Measurements from ENCODE around the gene NSDHL.

Gene NSDHL

DNA sequence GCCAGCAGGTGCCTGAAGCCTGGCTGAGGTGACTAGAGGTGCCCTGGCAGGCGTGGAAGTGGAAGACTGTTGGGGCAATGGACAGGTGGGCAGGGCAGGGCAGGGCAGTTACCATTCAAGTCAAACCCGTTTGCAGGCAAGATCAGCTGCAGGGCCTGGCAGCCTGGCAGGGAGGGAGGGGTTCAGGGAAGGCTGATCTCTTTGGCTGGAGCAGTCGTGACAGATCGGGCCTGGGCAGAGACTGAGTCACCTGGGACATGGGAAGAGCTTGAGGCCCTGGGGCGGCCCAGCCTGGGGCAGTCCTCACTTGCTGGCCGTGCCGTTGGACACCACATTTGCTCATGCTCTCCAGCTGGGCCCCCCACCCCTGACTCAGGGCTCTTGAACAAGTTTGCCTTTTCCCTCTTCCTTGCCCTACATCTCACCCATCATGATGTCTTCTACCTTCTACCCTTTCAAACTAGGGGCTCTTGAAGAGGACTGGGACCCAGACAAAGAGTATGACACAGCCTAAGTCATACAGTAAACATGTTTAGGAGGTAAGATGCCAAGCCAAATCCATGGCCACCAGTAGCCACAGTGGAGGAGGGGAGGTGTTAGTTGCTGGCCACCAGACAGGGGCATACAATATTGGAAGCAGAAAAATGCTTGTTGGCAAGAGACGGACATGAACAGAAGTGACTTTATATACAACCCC is 65.0 kb downstream of the NSDHL start:
- Histone ChIP-seq H2BK15ac (ENCODE audit: low read length) (no peak overlapping the region), H3K23ac (ENCODE audit: low read depth, low read length, poor library complexity) (no peak overlapping the region), H3K36me3 (replicated peaks in 1 of 2; ENCODE audit: control insufficient read depth in 2 of 2, insufficient read depth in 2 of 2, low read length in 2 of 2) (no peaks in the 10 kb centered on the region), H3K4ac (ENCODE audit: low read length) (no peak overlapping the region), H2BK12ac (ENCODE audit: low read length) (no peak overlapping the region), H3K4me2 (ENCODE audit: insufficient read depth, low read length, poor library complexity, severe bottlenecking) (no peak overlapping the region), H4K8ac (ENCODE audit: low read depth, low read length) (no peak overlapping the region), H2BK120ac (ENCODE audit: low read depth, low read length) (no peak overlapping the region), H3K4me3 (ENCODE audit: low read length in 2 of 2) (no peak overlapping the region), H3K9ac (ENCODE audit: low read depth, low read length, poor library complexity) (no peak overlapping the region), H3K4me1 (ENCODE audit: control insufficient read depth in 2 of 2, insufficient read depth in 1 of 2, low read depth in 1 of 2, low read length in 2 of 2) (peaks cover 0 to 20% of the 10 kb centered on the region in 2 donors), H3K18ac (ENCODE audit: low read length) (no peak overlapping the region), H3K9me3 (replicated peaks in 1 of 2; ENCODE audit: control insufficient read depth in 2 of 2, insufficient read depth in 1 of 2, low read depth in 1 of 2, low read length in 2 of 2) (no peaks in the 10 kb centered on the region), H2BK5ac (ENCODE audit: low read length) (no peak overlapping the region), H2AK5ac (ENCODE audit: low read depth, low read length) (no peak overlapping the region), H3K27ac (replicated peaks; ENCODE audit: low read length) (no peak overlapping the region), H3K27me3 (ENCODE audit: control insufficient read depth in 3 of 3, insufficient read depth in 3 of 3, low read depth in 1 of 3, low read length in 3 of 3) (peaks cover 0 to 63% (median 0%) of the 10 kb centered on the region in 3 experiments), H3K79me1 (ENCODE audit: low read depth, low read length) (no peaks in the 10 kb centered on the region), H3K14ac (ENCODE audit: low read length) (no peak overlapping the region), H2AFZ (ENCODE audit: low read length) (no peak overlapping the region), H4K91ac (ENCODE audit: low read depth, low read length, poor library complexity) (no peak overlapping the region)
- no peak for DNase-seq (ENCODE audit: low spot score)
- WGBS, 2 donors (ENCODE audit: extremely low coverage in 2 of 2, insufficient read length in 2 of 2, insufficient replicate concordance in 1 of 2): no CpG with 5 or more reads among the region's 8 CpGs

DNA sequence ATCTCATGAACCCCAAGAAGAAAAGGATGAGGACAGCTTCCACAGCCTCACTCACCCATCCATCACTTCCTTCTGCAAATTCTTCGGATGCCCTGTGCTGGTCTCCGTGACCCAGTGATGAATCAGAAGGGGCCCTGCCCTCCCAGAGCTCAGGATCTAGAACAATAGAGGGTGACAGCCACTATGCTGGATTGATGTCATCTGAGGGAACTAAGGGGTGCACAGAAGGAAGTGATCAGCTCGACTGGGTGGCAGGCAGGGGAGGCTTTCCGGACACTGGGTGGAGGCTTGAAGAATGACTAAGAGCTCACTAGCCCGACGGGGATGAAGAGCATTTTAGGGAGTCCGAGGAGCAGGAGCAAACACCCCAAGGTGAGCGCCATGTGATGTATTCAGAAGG is 65.6 kb downstream of the NSDHL start:
- H2BK15ac ChIP-seq (ENCODE audit: low read length): no peak overlapping the region
- H3K4me2 ChIP-seq (ENCODE audit: insufficient read depth, low read length, poor library complexity, severe bottlenecking): no peak overlapping the region
- no peak overlapping the region for H2BK120ac ChIP-seq (ENCODE audit: low read depth, low read length)
- no peak overlapping the region for H2AK5ac ChIP-seq (ENCODE audit: low read depth, low read length)
- H3K18ac ChIP-seq (ENCODE audit: low read length): no peak overlapping the region
- WGBS, 2 donors (ENCODE audit: extremely low coverage in 2 of 2, insufficient read length in 2 of 2, insufficient replicate concordance in 1 of 2): no CpG with 5 or more reads among the region's 8 CpGs
- H3K9me3 ChIP-seq (replicated peaks in 1 of 2; ENCODE audit: control insufficient read depth in 2 of 2, insufficient read depth in 1 of 2, low read depth in 1 of 2, low read length in 2 of 2): no peaks in the 10 kb centered on the region
- H3K36me3 ChIP-seq (replicated peaks in 1 of 2; ENCODE audit: control insufficient read depth in 2 of 2, insufficient read depth in 2 of 2, low read length in 2 of 2): no peaks in the 10 kb centered on the region
- H3K27ac ChIP-seq (replicated peaks; ENCODE audit: low read length): no peak overlapping the region
- H3K4me1 ChIP-seq (ENCODE audit: control insufficient read depth in 2 of 2, insufficient read depth in 1 of 2, low read depth in 1 of 2, low read length in 2 of 2): peaks cover 0 to 20% of the 10 kb centered on the region in 2 donors
- H3K27me3 ChIP-seq (ENCODE audit: control insufficient read depth in 3 of 3, insufficient read depth in 3 of 3, low read depth in 1 of 3, low read length in 3 of 3): peaks cover 0 to 65% (median 0%) of the 10 kb centered on the region in 3 experiments
- H3K4ac ChIP-seq (ENCODE audit: low read length): no peak overlapping the region
- H3K23ac ChIP-seq (ENCODE audit: low read depth, low read length, poor library complexity): no peak overlapping the region
- H3K14ac ChIP-seq (ENCODE audit: low read length): no peak overlapping the region
- no peak overlapping the region for H2AFZ ChIP-seq (ENCODE audit: low read length)
- H4K8ac ChIP-seq (ENCODE audit: low read depth, low read length): no peak overlapping the region
- no peak overlapping the region for H3K9ac ChIP-seq (ENCODE audit: low read depth, low read length, poor library complexity)
- no peaks in the 10 kb centered on the region for H3K79me1 ChIP-seq (ENCODE audit: low read depth, low read length)
- H3K4me3 ChIP-seq (ENCODE audit: low read length in 2 of 2): no peak overlapping the region
- no peak for DNase-seq (ENCODE audit: low spot score)
- no peak overlapping the region for H4K91ac ChIP-seq (ENCODE audit: low read depth, low read length, poor library complexity)
- peak overlapping the region; percentile 66 for H2BK12ac ChIP-seq (ENCODE audit: low read length)
- H2BK5ac ChIP-seq (ENCODE audit: low read length): no peak overlapping the region

DNA sequence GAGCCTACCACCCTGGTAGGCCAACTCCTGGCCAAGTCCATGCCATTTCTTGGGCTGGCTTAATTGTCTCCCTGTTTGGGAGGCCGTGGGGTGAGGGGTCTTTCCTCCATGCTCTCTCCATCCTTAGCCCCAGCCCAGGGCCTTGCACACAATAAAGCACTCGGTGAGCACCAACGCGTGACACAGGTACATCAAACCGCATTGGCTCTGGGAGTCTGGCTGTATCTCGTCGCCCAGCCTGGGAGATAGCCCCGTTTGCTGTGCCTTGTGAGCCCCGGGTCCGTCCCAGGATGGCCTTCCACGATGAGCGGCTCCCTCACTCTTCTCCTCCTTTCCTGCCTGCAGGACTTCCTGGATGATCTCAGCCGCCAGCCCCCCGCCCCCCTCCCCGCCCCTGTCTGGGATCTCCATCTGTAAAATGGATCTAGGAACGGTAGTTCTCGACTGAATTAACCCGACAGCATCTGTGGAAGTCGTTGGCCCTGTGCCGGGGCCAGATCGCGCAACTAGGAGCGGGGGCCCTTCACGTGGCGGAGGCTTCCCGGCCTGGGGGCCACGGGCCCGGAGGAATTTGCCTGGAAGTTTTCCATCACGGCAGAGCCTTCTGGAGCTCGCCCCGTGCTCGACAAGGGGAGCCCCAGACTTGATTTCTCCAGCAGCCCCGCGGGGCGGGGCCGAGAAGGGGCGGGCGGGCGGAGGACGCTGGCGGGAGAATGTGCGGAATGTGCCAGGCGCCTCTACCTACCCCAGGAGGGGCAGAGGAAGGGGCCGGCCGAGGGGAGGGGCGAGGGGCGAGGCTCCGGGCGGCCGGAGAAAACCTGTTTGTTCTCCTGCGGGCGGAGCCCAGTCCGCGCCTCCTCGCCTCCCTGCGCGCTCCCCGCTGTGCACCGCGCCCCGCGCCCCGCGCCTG is 66.6 kb downstream of the NSDHL start, which contains the start of gene ZNF185:
ZNF185 (plus strand) TSS at position 846 of the 910 bp plus-strand sequence. CDS start 16,423 bp downstream, outside the sequence.
- peaks cover 0 to 65% (median 0%) of the 10 kb centered on the region in 3 experiments for H3K27me3 ChIP-seq (ENCODE audit: control insufficient read depth in 3 of 3, insufficient read depth in 3 of 3, low read depth in 1 of 3, low read length in 3 of 3)
- WGBS, 2 donors (ENCODE audit: extremely low coverage in 2 of 2, insufficient read length in 2 of 2, insufficient replicate concordance in 1 of 2): no CpG with 5 or more reads among the region's 64 CpGs
- H3K36me3 ChIP-seq (replicated peaks in 1 of 2; ENCODE audit: control insufficient read depth in 2 of 2, insufficient read depth in 2 of 2, low read length in 2 of 2): no peaks in the 10 kb centered on the region
- peak within 1 kb of the TSS in 1 of 2 donors; percentile 82 for H3K4me3 ChIP-seq (ENCODE audit: low read length in 2 of 2)
- peak within 1 kb of the TSS; percentile 57 for H3K4me2 ChIP-seq (ENCODE audit: insufficient read depth, low read length, poor library complexity, severe bottlenecking)
- H2BK15ac ChIP-seq (ENCODE audit: low read length): peak within 1 kb of the TSS; percentile 58
- H3K9ac ChIP-seq (ENCODE audit: low read depth, low read length, poor library complexity): peak within 1 kb of the TSS; percentile 44
- H3K14ac ChIP-seq (ENCODE audit: low read length): no peak within 1 kb of the TSS
- H2BK12ac ChIP-seq (ENCODE audit: low read length): peak within 1 kb of the TSS; percentile 84
- H2AK5ac ChIP-seq (ENCODE audit: low read depth, low read length): peak within 1 kb of the TSS; percentile 83
- DNase-seq (ENCODE audit: low spot score): peak; percentile 42
- H3K27ac ChIP-seq (replicated peaks; ENCODE audit: low read length): no peak within 1 kb of the TSS
- no peak within 1 kb of the TSS for H2BK120ac ChIP-seq (ENCODE audit: low read depth, low read length)
- H3K23ac ChIP-seq (ENCODE audit: low read depth, low read length, poor library complexity): no peak within 1 kb of the TSS
- no peaks in the 10 kb centered on the region for H3K9me3 ChIP-seq (replicated peaks in 1 of 2; ENCODE audit: control insufficient read depth in 2 of 2, insufficient read depth in 1 of 2, low read depth in 1 of 2, low read length in 2 of 2)
- H4K91ac ChIP-seq (ENCODE audit: low read depth, low read length, poor library complexity): no peak within 1 kb of the TSS
- peak within 1 kb of the TSS; percentile 76 for H3K4ac ChIP-seq (ENCODE audit: low read length)
- H2BK5ac ChIP-seq (ENCODE audit: low read length): no peak within 1 kb of the TSS
- H3K4me1 ChIP-seq (ENCODE audit: control insufficient read depth in 2 of 2, insufficient read depth in 1 of 2, low read depth in 1 of 2, low read length in 2 of 2): peaks cover 0 to 20% of the 10 kb centered on the region in 2 donors
- H2AFZ ChIP-seq (ENCODE audit: low read length): no peak within 1 kb of the TSS
- peak within 1 kb of the TSS; percentile 89 for H3K18ac ChIP-seq (ENCODE audit: low read length)
- H4K8ac ChIP-seq (ENCODE audit: low read depth, low read length): peak within 1 kb of the TSS; percentile 82
- H3K79me1 ChIP-seq (ENCODE audit: low read depth, low read length): no peaks in the 10 kb centered on the region

DNA sequence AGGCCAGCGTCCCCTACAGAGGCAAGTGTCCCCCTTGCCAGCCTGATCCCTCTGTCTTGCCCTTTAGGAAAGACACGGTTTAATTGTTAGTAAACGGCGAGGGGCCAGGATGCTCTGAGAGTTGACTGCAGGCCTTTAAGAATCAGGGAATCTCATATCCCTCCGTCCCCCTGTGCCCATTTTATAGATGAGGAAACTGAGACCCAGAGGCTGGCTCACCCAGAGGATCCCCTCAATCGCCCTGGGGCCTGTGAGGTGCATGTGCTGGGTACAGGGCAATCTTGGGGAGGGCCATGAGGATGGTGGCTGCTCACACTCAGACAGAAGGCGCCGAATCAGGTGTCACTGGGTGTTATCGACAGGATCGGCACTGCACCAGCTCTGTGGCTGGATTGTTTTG is 67.6 kb downstream of the NSDHL start:
- Histone ChIP-seq H3K9me3 (replicated peaks in 1 of 2; ENCODE audit: control insufficient read depth in 2 of 2, insufficient read depth in 1 of 2, low read depth in 1 of 2, low read length in 2 of 2) (no peaks in the 10 kb centered on the region), H2AFZ (ENCODE audit: low read length) (no peak overlapping the region), H3K4me1 (ENCODE audit: control insufficient read depth in 2 of 2, insufficient read depth in 1 of 2, low read depth in 1 of 2, low read length in 2 of 2) (peaks cover 0 to 20% of the 10 kb centered on the region in 2 donors), H2AK5ac (ENCODE audit: low read depth, low read length) (no peak overlapping the region), H3K4ac (ENCODE audit: low read length) (no peak overlapping the region), H3K27me3 (ENCODE audit: control insufficient read depth in 3 of 3, insufficient read depth in 3 of 3, low read depth in 1 of 3, low read length in 3 of 3) (peaks cover 0 to 63% (median 0%) of the 10 kb centered on the region in 3 experiments), H3K4me3 (ENCODE audit: low read length in 2 of 2) (peak overlapping the region in 1 of 2 donors; percentile 82), H4K8ac (ENCODE audit: low read depth, low read length) (no peak overlapping the region), H4K91ac (ENCODE audit: low read depth, low read length, poor library complexity) (no peak overlapping the region), H2BK12ac (ENCODE audit: low read length) (no peak overlapping the region), H3K27ac (replicated peaks; ENCODE audit: low read length) (no peak overlapping the region), H3K4me2 (ENCODE audit: insufficient read depth, low read length, poor library complexity, severe bottlenecking) (peak overlapping the region; percentile 54), H3K23ac (ENCODE audit: low read depth, low read length, poor library complexity) (no peak overlapping the region), H2BK5ac (ENCODE audit: low read length) (no peak overlapping the region), H3K9ac (ENCODE audit: low read depth, low read length, poor library complexity) (no peak overlapping the region), H3K36me3 (replicated peaks in 1 of 2; ENCODE audit: control insufficient read depth in 2 of 2, insufficient read depth in 2 of 2, low read length in 2 of 2) (no peaks in the 10 kb centered on the region), H2BK15ac (ENCODE audit: low read length) (peak overlapping the region; percentile 58), H3K79me1 (ENCODE audit: low read depth, low read length) (no peaks in the 10 kb centered on the region), H3K14ac (ENCODE audit: low read length) (no peak overlapping the region), H3K18ac (ENCODE audit: low read length) (peak overlapping the region; percentile 28), H2BK120ac (ENCODE audit: low read depth, low read length) (no peak overlapping the region)
- no CpG with 5 or more reads among the region's 10 CpGs for WGBS, 2 donors (ENCODE audit: extremely low coverage in 2 of 2, insufficient read length in 2 of 2, insufficient replicate concordance in 1 of 2)
- no peak for DNase-seq (ENCODE audit: low spot score)
